CD14-positive monocyte (primary cell): ENCODE measurements around the gene COL25A1. TPM values are rescaled to one million over a fixed set of nuclear protein-coding genes. Genes with fewer than 3 reads are reported as not detected.

Experiments
- DNase-seq, 3 donors: peaks; one replicate each; pipeline ENCODE4 v3.0.0-alpha.2; 2011 to 2022
- H2AFZ ChIP-seq: 2 replicates; pipeline ENCODE4 v1.6.0; 2012; ENCODE audit warnings: mild to moderate bottlenecking, low read depth, low read length, inconsistent platforms; ENCODE audit not compliant: insufficient read depth, poor library complexity, severe bottlenecking
- H3K27ac ChIP-seq, 2 donors: 1 replicate in 1 of 2; 2 replicates in 1 of 2; pipeline ENCODE4 v1.5.1; 2012 to 2013; ENCODE audit warnings: low read length in 2 of 2, control low read depth in 1 of 2, inconsistent platforms in 1 of 2, low read depth in 1 of 2, mild to moderate bottlenecking in 1 of 2
- H3K27me3 ChIP-seq, 2 donors: one replicate each; pipeline versions ENCODE4 v1.6.0 to v1.6.1; 2011 to 2013; ENCODE audit warnings: low read length in 2 of 2; ENCODE audit not compliant: control insufficient read depth in 2 of 2, insufficient read depth in 2 of 2
- H3K36me3 ChIP-seq, 2 donors: replicated peaks in 1 of 2; 1 replicate in 1 of 2; 2 replicates in 1 of 2; pipeline versions ENCODE4 v1.5.1 to v1.6.1; 2012 to 2013; ENCODE audit warnings: low read length in 2 of 2, control low read depth in 1 of 2, inconsistent platforms in 1 of 2, mild to moderate bottlenecking in 1 of 2; ENCODE audit not compliant: insufficient read depth in 2 of 2, control insufficient read depth in 1 of 2
- H3K4me1 ChIP-seq, 2 donors: 1 replicate in 1 of 2; 2 replicates in 1 of 2; pipeline versions ENCODE4 v1.5.1 to v1.6.1; 2012 to 2013; ENCODE audit warnings: low read length in 2 of 2, control low read depth in 1 of 2, inconsistent platforms in 1 of 2, mild to moderate bottlenecking in 1 of 2, moderate library complexity in 1 of 2; ENCODE audit not compliant: insufficient read depth in 2 of 2, control insufficient read depth in 1 of 2
- H3K4me2 ChIP-seq: replicated peaks from 2 replicates; pipeline ENCODE3; 2012; ENCODE audit warnings: low read length, moderate library complexity, mild to moderate bottlenecking; ENCODE audit not compliant: poor library complexity, severe bottlenecking; ENCODE audit errors: extremely low read depth
- H3K4me3 ChIP-seq, 3 experiments: fragments of 200-600 bp in 1 of 3; sonication (generic) in 1 of 3; replicated peaks in 1 of 3; 1 replicate in 2 of 3; 2 replicates in 1 of 3; pipeline ENCODE4 v1.5.1; 2011 to 2013; ENCODE audit warnings: low read length in 3 of 3, mild to moderate bottlenecking in 3 of 3, control low read depth in 2 of 3, low read depth in 2 of 3, inconsistent platforms in 1 of 3, moderate library complexity in 1 of 3
- H3K79me2 ChIP-seq: 2 replicates; pipeline ENCODE4 v1.6.0; 2012; ENCODE audit warnings: mild to moderate bottlenecking, control low read depth, inconsistent platforms, low read length, moderate library complexity; ENCODE audit not compliant: insufficient read depth
- H3K9ac ChIP-seq: 2 replicates; pipeline ENCODE4 v1.6.0; 2017; ENCODE audit warnings: low read length, mild to moderate bottlenecking; ENCODE audit not compliant: insufficient read depth, poor library complexity, severe bottlenecking
- H3K9me3 ChIP-seq, 2 donors: replicated peaks in 1 of 2; 1 replicate in 1 of 2; 2 replicates in 1 of 2; pipeline versions ENCODE4 v1.5.1 to v1.6.1; 2012 to 2013; ENCODE audit warnings: low read length in 2 of 2, control low read depth in 1 of 2; ENCODE audit not compliant: control insufficient read depth in 1 of 2, insufficient read depth in 1 of 2
- H4K20me1 ChIP-seq: 2 replicates; pipeline ENCODE4 v1.6.0; 2012; ENCODE audit warnings: mild to moderate bottlenecking, low read length, control low read depth, moderate library complexity; ENCODE audit not compliant: insufficient read depth
- H3K27ac Mint-ChIP-seq, 7 donors: one replicate each; pipeline ENCODE4 v1.8.0; 2020; ENCODE audit warnings: mild to moderate bottlenecking in 7 of 7, mixed read lengths in 7 of 7, moderate library complexity in 6 of 7, inconsistent platforms in 2 of 7
- H3K27me3 Mint-ChIP-seq, 3 donors: one replicate each; pipeline ENCODE4 v1.8.0; 2021 to 2022; ENCODE audit warnings: low read depth in 3 of 3, mild to moderate bottlenecking in 3 of 3, mixed read lengths in 3 of 3, moderate library complexity in 3 of 3, inconsistent platforms in 1 of 3
- H3K36me3 Mint-ChIP-seq, 2 donors: one replicate each; pipeline ENCODE4 v1.8.0; 2020; ENCODE audit warnings: mixed read lengths in 2 of 2, inconsistent platforms in 1 of 2, mild to moderate bottlenecking in 1 of 2
- H3K4me1 Mint-ChIP-seq: one replicate; pipeline ENCODE4 v1.8.0; 2020; ENCODE audit warnings: mild to moderate bottlenecking, mixed read lengths
- H3K4me3 Mint-ChIP-seq, 2 donors: one replicate each; pipeline ENCODE4 v1.8.0; 2020; ENCODE audit warnings: mild to moderate bottlenecking in 2 of 2, mixed read lengths in 2 of 2, moderate library complexity in 1 of 2
- H3K9me3 Mint-ChIP-seq, 7 donors: one replicate each; pipeline ENCODE4 v1.8.0; 2020 to 2022; ENCODE audit warnings: mixed read lengths in 7 of 7, mild to moderate bottlenecking in 6 of 7, moderate library complexity in 6 of 7, inconsistent platforms in 2 of 7
- CTCF ChIP-seq: fragments of 200-600 bp; IDR thresholded peaks from one replicate; pipeline ENCODE4 v1.8.0; 2022; ENCODE audit warnings: antibody characterized with exemption, mild to moderate bottlenecking
- WGBS: methylation state at CpG from one replicate; pipeline ENCODE4 v1.1.5; 2013; ENCODE audit warnings: missing lambda C conversion rate; ENCODE audit not compliant: insufficient coverage; 5-methylcytosine and 5-hydroxymethylcytosine counted together
- intact Hi-C, 2 donors: fragments of 100-400 bp; cut with micrococcal nuclease; formaldehyde crosslinking; loops; one replicate each; pipeline versions ENCODE4 v1.15.0 to v1.15.1; 2023
- polyA plus RNA-seq, 3 donors: library from polyadenylated mRNA; depleted of rRNA in 1 of 3; unstranded in 2 of 3; stranded (reverse) in 1 of 3; fragments of 300-500 nt in 2 of 3; fragments of >200 nt in 1 of 3; fragmentation: Illumina TruSeq in 2 of 3; gene quantifications; 1 replicate in 2 of 3; 2 replicates in 1 of 3; pipeline ENCODE4 v1.2.3, GENCODE V29; 2012 to 2021

The COL25A1 gene
- polyA plus RNA-seq, 3 donors = not detected

- no peaks in the 10 kb centered on the region for H3K79me2 ChIP-seq
- H3K4me1 ChIP-seq = no peaks in the 10 kb centered on the region
- no peak overlapping the region for H2AFZ ChIP-seq
- Mint-ChIP-seq H3K9me3 (no peaks in the 10 kb centered on the region), H3K4me3 (no peak overlapping the region), H3K4me1 (no peaks in the 10 kb centered on the region), H3K36me3 (no peaks in the 10 kb centered on the region), H3K27me3 (no peaks in the 10 kb centered on the region), H3K27ac (no peak overlapping the region)
- no peak overlapping the region for H3K27ac ChIP-seq
- no peak for TF ChIP-seq CTCF
- H3K4me3 ChIP-seq = no peak overlapping the region
- no peak for DNase-seq
- intact Hi-C loops = no loop called here
- H3K27me3 ChIP-seq = no peaks in the 10 kb centered on the region
- no peaks in the 10 kb centered on the region for H4K20me1 ChIP-seq
- no peaks in the 10 kb centered on the region for H3K36me3 ChIP-seq
- H3K9ac ChIP-seq = no peak overlapping the region
- WGBS = no CpG with 5 or more reads among the region's 1 CpG
- H3K9me3 ChIP-seq = no peaks in the 10 kb centered on the region
- H3K4me2 ChIP-seq = no peak overlapping the region
Measured at GRCh38 chr4:108888769-108889168, 413.7 kb downstream of the COL25A1 start.

- H3K4me1 ChIP-seq = no peaks in the 10 kb centered on the region
- no peak overlapping the region for H3K27ac Mint-ChIP-seq
- H3K9ac ChIP-seq = no peak overlapping the region
- no peak for TF ChIP-seq CTCF
- H3K27me3 ChIP-seq = no peaks in the 10 kb centered on the region
- H3K27ac ChIP-seq = no peak overlapping the region
- H2AFZ ChIP-seq = no peak overlapping the region
- H4K20me1 ChIP-seq = no peaks in the 10 kb centered on the region
- no peak overlapping the region for H3K4me2 ChIP-seq
- H3K9me3 ChIP-seq = no peaks in the 10 kb centered on the region
- no peaks in the 10 kb centered on the region for H3K9me3 Mint-ChIP-seq
- peaks cover 0 to 2% (median 0%) of the 10 kb centered on the region in 3 donors for H3K27me3 Mint-ChIP-seq
- intact Hi-C loops = no loop called here
- no peaks in the 10 kb centered on the region for H3K36me3 ChIP-seq
- no peak for DNase-seq
- no peaks in the 10 kb centered on the region for H3K79me2 ChIP-seq
- H3K4me3 ChIP-seq = no peak overlapping the region
- H3K4me1 Mint-ChIP-seq = no peaks in the 10 kb centered on the region
- H3K36me3 Mint-ChIP-seq = no peaks in the 10 kb centered on the region
- no CpG with 5 or more reads among the region's 5 CpGs for WGBS
- no peak overlapping the region for H3K4me3 Mint-ChIP-seq
Measured at GRCh38 chr4:108887034-108887433, 415.4 kb downstream of the COL25A1 start.
